Endothelial cell of umbilical vein (primary cell): ENCODE measurements around the gene DOCK7. TPM values are rescaled to one million over a fixed set of nuclear protein-coding genes. Genes with fewer than 3 reads are reported as not detected.

Source experiments
- BruUV-seq: library from RNA; stranded (reverse); fragments of 400-500 nt; replicated peaks from 2 replicates; lab custom pipeline; 2021; lab: Mats Ljungman, UMichigan
- CTCF ChIA-PET: fragments of 300-600, 350-600 bp; sonication (Branson Sonifier 250); formaldehyde crosslinking; loops from one replicate; lab custom pipeline; 2021; ENCODE audit warnings: antibody characterized with exemption, inconsistent platforms; lab: Charles Lee
- POLR2A ChIA-PET: fragments of 300-600, 350-600 bp; sonication (Branson Sonifier 250); formaldehyde crosslinking; loops from one replicate; lab custom pipeline; 2021; ENCODE audit warnings: antibody characterized with exemption, inconsistent platforms; lab: Charles Lee
- DNase-seq: peaks from one replicate; pipeline ENCODE4 v3.0.0-alpha.2; 2011; ENCODE audit warnings: low read depth, low spot score
- FAIRE-seq: peaks from 2 replicates; lab custom pipeline; 2011; peaks lifted over from hg19 to GRCh38; lab: Jason Lieb, UNC
- H2AFZ ChIP-seq: 2 replicates; pipeline ENCODE4 v1.6.0; 2012; ENCODE audit warnings: low read depth, low read length, control low read depth, inconsistent platforms
- H3K27ac ChIP-seq: 2 replicates; pipeline ENCODE4 v1.5.1; 2011; ENCODE audit warnings: low read depth, mild to moderate bottlenecking, control low read depth, low read length, moderate library complexity; ENCODE audit not compliant: insufficient read depth
- H3K27me3 ChIP-seq, 2 experiments: 2 replicates each; pipeline versions ENCODE4 v1.6.0 to v1.6.1; 2011; ENCODE audit warnings: low read length in 2 of 2, mixed read lengths in 1 of 2; ENCODE audit not compliant: control insufficient read depth in 2 of 2, insufficient read depth in 2 of 2
- H3K36me3 ChIP-seq, 2 experiments: 2 replicates in 1 of 2; 3 replicates in 1 of 2; pipeline ENCODE4 v1.5.1; 2011; ENCODE audit warnings: low read length in 2 of 2, mild to moderate bottlenecking in 1 of 2, moderate library complexity in 1 of 2; ENCODE audit not compliant: control insufficient read depth in 2 of 2, insufficient read depth in 2 of 2; ENCODE audit errors: extremely low read depth in 1 of 2
- H3K4me1 ChIP-seq: 3 replicates; pipeline ENCODE4 v1.5.1; 2011; ENCODE audit warnings: mild to moderate bottlenecking, low read length; ENCODE audit not compliant: control insufficient read depth, insufficient read depth; ENCODE audit errors: extremely low read depth
- H3K4me2 ChIP-seq: 2 replicates; pipeline ENCODE4 v1.6.1; 2011; ENCODE audit warnings: low read length, control low read depth, mixed read lengths; ENCODE audit not compliant: insufficient read depth
- H3K4me3 ChIP-seq, 3 experiments: fragments of 200-600 bp in 1 of 3; sonication (generic), shearing (Covaris generic) in 1 of 3; replicated peaks in 1 of 3; 2 replicates each; pipeline ENCODE4 v1.5.1; 2011 to 2016; ENCODE audit warnings: control low read depth in 3 of 3, low read length in 3 of 3, mild to moderate bottlenecking in 2 of 3, inconsistent platforms in 1 of 3, low read depth in 1 of 3, moderate library complexity in 1 of 3; ENCODE audit not compliant: insufficient read depth in 1 of 3
- H3K79me2 ChIP-seq: 2 replicates; pipeline ENCODE4 v1.6.0; 2012; ENCODE audit warnings: low read length, inconsistent platforms; ENCODE audit not compliant: control insufficient read depth, insufficient read depth
- H3K9ac ChIP-seq: replicated peaks from 2 replicates; pipeline ENCODE3; 2011; ENCODE audit warnings: low read length, control low read depth; ENCODE audit not compliant: insufficient read depth; ENCODE audit errors: extremely low read depth
- H3K9me1 ChIP-seq: replicated peaks from 3 replicates; pipeline ENCODE4 v1.6.0; 2011; ENCODE audit warnings: mild to moderate bottlenecking, low read length; ENCODE audit not compliant: control insufficient read depth, insufficient read depth; ENCODE audit errors: extremely low read depth
- H3K9me3 ChIP-seq: replicated peaks from 2 replicates; pipeline ENCODE4 v1.5.1; 2012; ENCODE audit warnings: low read length, inconsistent platforms; ENCODE audit not compliant: control insufficient read depth, insufficient read depth
- H4K20me1 ChIP-seq: replicated peaks from 2 replicates; pipeline ENCODE3; 2011; ENCODE audit warnings: mild to moderate bottlenecking, low read length; ENCODE audit not compliant: control insufficient read depth, insufficient read depth; ENCODE audit errors: extremely low read depth
- CTCF ChIP-seq, 2 donors: IDR thresholded peaks; 1 replicate in 1 of 2; 2 replicates in 1 of 2; pipeline ENCODE4 v1.5.1; 2011; ENCODE audit warnings: low read length in 2 of 2, mild to moderate bottlenecking in 2 of 2, moderate library complexity in 2 of 2, control low read depth in 1 of 2, inconsistent platforms in 1 of 2, low read depth in 1 of 2; ENCODE audit not compliant: insufficient read depth in 1 of 2; ENCODE audit errors: extremely low read depth in 1 of 2
- EZH2 ChIP-seq: IDR thresholded peaks from 2 replicates; pipeline ENCODE4 v1.6.1; 2012; ENCODE audit warnings: borderline replicate concordance, low read depth, mild to moderate bottlenecking, moderate library complexity, low read length, inconsistent platforms; ENCODE audit not compliant: severe bottlenecking
- FOS ChIP-seq: IDR thresholded peaks from 2 replicates; pipeline ENCODE4 v1.6.1; 2011; ENCODE audit warnings: mild to moderate bottlenecking, low read length, moderate library complexity, borderline replicate concordance; ENCODE audit not compliant: insufficient read depth
- GATA2 ChIP-seq: IDR thresholded peaks from 2 replicates; pipeline ENCODE4 v1.7.0; 2011; ENCODE audit warnings: low read depth, mild to moderate bottlenecking, moderate library complexity, mixed read lengths, low read length; ENCODE audit not compliant: insufficient read length, insufficient read depth
- JUN ChIP-seq: IDR thresholded peaks from 2 replicates; pipeline ENCODE4 v1.6.1; 2011; ENCODE audit warnings: borderline replicate concordance, low read depth; ENCODE audit not compliant: insufficient read length, insufficient read depth
- MAX ChIP-seq: IDR thresholded peaks from 2 replicates; pipeline ENCODE4 v1.6.1; 2011; ENCODE audit not compliant: insufficient read depth, insufficient read length
- MYC ChIP-seq: IDR thresholded peaks from one replicate; pipeline ENCODE4 v1.6.1; 2011; ENCODE audit warnings: mild to moderate bottlenecking, low read depth, low read length
- POLR2A ChIP-seq: IDR thresholded peaks from 2 replicates; pipeline ENCODE4 v1.6.1; 2012; ENCODE audit warnings: low read depth, mild to moderate bottlenecking, control low read depth, low read length
- POLR2AphosphoS5 ChIP-seq: IDR thresholded peaks from 2 replicates; pipeline ENCODE4 v1.6.1; 2012; ENCODE audit warnings: low read depth, mild to moderate bottlenecking, control low read depth, low read length, moderate library complexity; ENCODE audit not compliant: insufficient read depth
- dilution Hi-C: fragments of 300-500 bp; cut with MboI; formaldehyde crosslinking; loops from one replicate; pipeline ENCODE4 v1.15.0; 2019; ENCODE audit warnings: low sequenced_read_pairs; ENCODE audit not compliant: extremely low pct_ligation_motif_present
- intact Hi-C: fragments of 100-400 bp; cut with micrococcal nuclease; formaldehyde crosslinking; loops from one replicate; pipeline ENCODE4 v1.10.0; 2022
- polyA plus RNA-seq, 4 experiments: library from polyadenylated mRNA; depleted of rRNA in 3 of 4; stranded (reverse) in 3 of 4; unstranded in 1 of 4; fragments of >200 nt; gene quantifications; 2 replicates each; pipeline versions ENCODE4 v1.2.1 to v1.2.3, GENCODE V29; 2011 to 2012; ENCODE audit warnings: missing spikeins in 1 of 4
- total RNA-seq: library from RNA; stranded (reverse); gene quantifications from 2 replicates; pipeline ENCODE4 v1.2.3, GENCODE V29; 2021

DOCK7 gene
- total and polyA plus RNA-seq, 2 donors (not counting 3 experiments of a cell fraction or from before 2014, with no cell fraction given) = 9.4 to 31.9 TPM

GRCh38 chr1:62536865-62537264 is 151.3 kb downstream of the DOCK7 start:
- H3K9me3 ChIP-seq = no peaks in the 10 kb centered on the region
- dilution Hi-C loops = no loop called here
- no TSS peak for BruUV-seq
- POLR2A ChIA-PET = no interaction called here
- no peaks in the 10 kb centered on the region for H3K27me3 ChIP-seq
- no peak overlapping the region for H3K4me3 ChIP-seq
- H3K9ac ChIP-seq = no peak overlapping the region
- no peak overlapping the region for H3K27ac ChIP-seq
- intact Hi-C loops = no loop called here
- TF ChIP-seq EZH2 = no peak
- no peak for TF ChIP-seq MAX
- no peak for TF ChIP-seq FOS
- TF ChIP-seq POLR2AphosphoS5 = no peak
- no peak for TF ChIP-seq POLR2A
- no peak for TF ChIP-seq MYC
- TF ChIP-seq JUN = no peak
- no peak for TF ChIP-seq GATA2
- no peak for TF ChIP-seq CTCF (IDR thresholded peaks at IDR 0.05; ENCODE audit: extremely low read depth in 1 of 2, insufficient read depth in 1 of 2, low read depth in 1 of 2, low read length in 2 of 2)
- no peaks in the 10 kb centered on the region for H3K4me1 ChIP-seq
- DNase-seq = no peak
- peaks cover 0 to 10% of the 10 kb centered on the region in 2 experiments for H3K36me3 ChIP-seq
- H3K4me2 ChIP-seq = no peak overlapping the region
- no peak overlapping the region for H2AFZ ChIP-seq
- no peaks in the 10 kb centered on the region for H3K79me2 ChIP-seq
- CTCF ChIA-PET = interaction anchor here (1.5 kb wide), 1 partner anchor 12 kb away, joined by 3 read pairs; no protein-coding TSS in a partner anchor
- H3K9me1 ChIP-seq = no peaks in the 10 kb centered on the region
- H4K20me1 ChIP-seq = no peaks in the 10 kb centered on the region
- no peak for FAIRE-seq
